Gastrocnemius medialis (tissue), 4 donors: ENCODE results near the gene MCOLN1.

Source experiments
- POLR2A ChIP-seq, 2 donors: fragments of 450-650 bp; IDR thresholded peaks; one replicate each; pipeline ENCODE4 v1.6.1; 2017; ENCODE audit warnings: antibody characterized with exemption in 2 of 2, mild to moderate bottlenecking in 2 of 2, moderate library complexity in 2 of 2
- TF ChIP-seq, protein P1 (sequence below), 5 experiments: fragments of 450-650 bp in 3 of 5; fragments of 200-600 bp in 2 of 5; sonication (generic) in 2 of 5; IDR thresholded peaks in 4 of 5; conservative IDR thresholded peaks in 1 of 5; 1 replicate in 4 of 5; 2 replicates in 1 of 5; pipeline ENCODE4 v1.5.1; 2016 to 2019; ENCODE audit warnings: antibody characterized with exemption in 5 of 5, mild to moderate bottlenecking in 3 of 5, moderate library complexity in 3 of 5

DNA sequence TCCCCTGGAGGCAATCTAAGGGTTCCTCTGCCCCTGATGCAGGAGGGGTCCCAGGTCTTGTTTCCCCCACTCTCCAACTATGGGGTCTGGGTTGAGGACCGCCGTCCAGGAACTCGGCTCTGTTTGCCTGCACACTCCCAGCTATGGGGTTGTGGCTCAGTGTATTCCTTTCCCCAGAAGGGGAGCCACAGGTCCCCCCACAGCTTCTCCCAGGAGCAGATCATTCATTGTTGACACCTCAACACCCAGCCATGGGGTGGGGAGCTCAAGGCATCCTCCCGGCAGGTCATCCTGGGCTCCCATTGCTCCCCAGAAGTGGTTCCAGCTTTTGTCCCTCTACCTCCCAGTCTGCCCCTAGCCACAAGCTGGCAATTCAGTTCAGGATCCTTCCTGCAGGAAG is 5.5 kb upstream of the MCOLN1 start:
- TF ChIP-seq, protein P1, sequence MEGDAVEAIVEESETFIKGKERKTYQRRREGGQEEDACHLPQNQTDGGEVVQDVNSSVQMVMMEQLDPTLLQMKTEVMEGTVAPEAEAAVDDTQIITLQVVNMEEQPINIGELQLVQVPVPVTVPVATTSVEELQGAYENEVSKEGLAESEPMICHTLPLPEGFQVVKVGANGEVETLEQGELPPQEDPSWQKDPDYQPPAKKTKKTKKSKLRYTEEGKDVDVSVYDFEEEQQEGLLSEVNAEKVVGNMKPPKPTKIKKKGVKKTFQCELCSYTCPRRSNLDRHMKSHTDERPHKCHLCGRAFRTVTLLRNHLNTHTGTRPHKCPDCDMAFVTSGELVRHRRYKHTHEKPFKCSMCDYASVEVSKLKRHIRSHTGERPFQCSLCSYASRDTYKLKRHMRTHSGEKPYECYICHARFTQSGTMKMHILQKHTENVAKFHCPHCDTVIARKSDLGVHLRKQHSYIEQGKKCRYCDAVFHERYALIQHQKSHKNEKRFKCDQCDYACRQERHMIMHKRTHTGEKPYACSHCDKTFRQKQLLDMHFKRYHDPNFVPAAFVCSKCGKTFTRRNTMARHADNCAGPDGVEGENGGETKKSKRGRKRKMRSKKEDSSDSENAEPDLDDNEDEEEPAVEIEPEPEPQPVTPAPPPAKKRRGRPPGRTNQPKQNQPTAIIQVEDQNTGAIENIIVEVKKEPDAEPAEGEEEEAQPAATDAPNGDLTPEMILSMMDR (IDR thresholded peaks at IDR 0.05 in 4 of 5, conservative IDR thresholded peaks at IDR 0.05 in 1 of 5), result no peak
- TF ChIP-seq POLR2A (IDR thresholded peaks at IDR 0.05), result no peak
